ENCODE measurements around the gene CDH4. TPM values are rescaled to one million over a fixed set of nuclear protein-coding genes. Genes with fewer than 3 reads are reported as not detected.

The CDH4 gene
- total RNA-seq, 4 donors from 2014 or later, result 0.71 to 4.2 (median 2.9) TPM

DNA sequence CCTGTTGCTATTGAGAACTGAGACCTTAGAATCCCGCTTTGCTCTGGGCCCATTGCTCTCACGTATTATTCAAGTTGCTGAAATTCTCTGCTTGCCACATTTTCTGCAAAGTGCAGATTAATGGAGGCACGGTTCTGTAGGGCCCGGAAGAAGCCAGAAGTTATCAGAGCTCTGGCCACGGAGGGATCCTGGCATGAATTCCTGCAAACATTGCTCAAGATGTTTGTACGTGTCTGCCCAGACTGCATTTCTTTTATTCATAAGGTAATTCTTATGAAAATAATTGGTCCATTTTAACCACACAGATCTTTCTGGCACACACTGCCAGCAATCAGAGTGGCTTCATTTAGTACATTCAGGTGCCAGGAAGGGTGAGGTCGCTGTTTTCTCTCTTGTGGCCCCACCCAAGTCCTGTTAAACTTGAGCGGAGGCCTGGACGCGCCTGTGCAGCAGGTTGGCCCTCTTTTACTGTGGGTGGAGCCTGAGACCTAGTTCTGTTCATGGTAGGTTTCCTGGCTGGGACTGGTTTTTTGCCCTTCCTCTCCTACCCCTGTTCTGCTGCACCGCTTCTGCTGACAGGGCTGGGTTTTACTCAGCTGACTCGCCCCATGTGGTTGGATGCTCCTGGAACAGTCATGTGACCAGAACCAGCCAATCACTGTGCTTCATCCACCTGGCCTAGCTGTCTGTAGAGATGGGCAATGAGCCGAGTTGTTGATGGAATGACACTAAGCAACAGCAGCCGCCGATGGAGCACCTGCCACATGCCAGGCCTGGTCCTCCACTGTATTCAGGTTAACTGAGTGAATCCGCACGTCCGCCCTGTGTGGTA lies 230.2 kb downstream of the CDH4 start:
- peak in 1 of 2 donors; percentile 80 for DNase-seq (ENCODE audit: low spot score in 2 of 2)
- intact Hi-C loops (cut with DNase I; ENCODE audit: low total_unique reads), result no loop called here
- TF ChIP-seq POLR2A (IDR thresholded peaks at IDR 0.05), result no peak
- TF ChIP-seq, protein P1, sequence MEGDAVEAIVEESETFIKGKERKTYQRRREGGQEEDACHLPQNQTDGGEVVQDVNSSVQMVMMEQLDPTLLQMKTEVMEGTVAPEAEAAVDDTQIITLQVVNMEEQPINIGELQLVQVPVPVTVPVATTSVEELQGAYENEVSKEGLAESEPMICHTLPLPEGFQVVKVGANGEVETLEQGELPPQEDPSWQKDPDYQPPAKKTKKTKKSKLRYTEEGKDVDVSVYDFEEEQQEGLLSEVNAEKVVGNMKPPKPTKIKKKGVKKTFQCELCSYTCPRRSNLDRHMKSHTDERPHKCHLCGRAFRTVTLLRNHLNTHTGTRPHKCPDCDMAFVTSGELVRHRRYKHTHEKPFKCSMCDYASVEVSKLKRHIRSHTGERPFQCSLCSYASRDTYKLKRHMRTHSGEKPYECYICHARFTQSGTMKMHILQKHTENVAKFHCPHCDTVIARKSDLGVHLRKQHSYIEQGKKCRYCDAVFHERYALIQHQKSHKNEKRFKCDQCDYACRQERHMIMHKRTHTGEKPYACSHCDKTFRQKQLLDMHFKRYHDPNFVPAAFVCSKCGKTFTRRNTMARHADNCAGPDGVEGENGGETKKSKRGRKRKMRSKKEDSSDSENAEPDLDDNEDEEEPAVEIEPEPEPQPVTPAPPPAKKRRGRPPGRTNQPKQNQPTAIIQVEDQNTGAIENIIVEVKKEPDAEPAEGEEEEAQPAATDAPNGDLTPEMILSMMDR (IDR thresholded peaks at IDR 0.05), result no peak
- H3K4me3 ChIP-seq (ENCODE audit: low read depth, poor library complexity, severe bottlenecking), result no peak overlapping the region
- WGBS, 2 donors, result 56 to 62% methylated on average over 16 to 18 of the region's 18 CpGs

DNA sequence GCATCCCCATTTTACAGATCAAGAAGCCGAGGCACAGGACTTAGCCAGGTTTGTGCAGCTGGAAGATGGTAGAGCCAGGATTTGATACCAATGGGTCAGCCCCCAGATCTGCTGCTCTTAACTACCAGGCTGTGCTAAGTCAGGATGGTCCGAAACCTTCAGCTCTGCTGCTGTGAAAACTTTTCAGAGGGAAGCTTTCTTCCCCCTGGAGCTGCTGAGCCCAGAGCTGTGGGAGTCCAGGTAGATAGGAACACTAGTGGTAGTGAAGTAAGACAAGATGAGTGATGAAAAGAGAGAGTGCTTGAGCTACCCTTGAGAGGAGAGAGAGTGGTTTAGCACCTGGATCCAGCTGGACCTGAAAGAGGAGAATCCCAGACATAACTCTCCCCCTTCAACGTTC lies 230.8 kb downstream of the CDH4 start:
- intact Hi-C loops (cut with DNase I; ENCODE audit: low total_unique reads), result no loop called here
- no peak overlapping the region for H3K4me3 ChIP-seq (ENCODE audit: low read depth, poor library complexity, severe bottlenecking)
- TF ChIP-seq, protein P1 (IDR thresholded peaks at IDR 0.05), result no peak
- TF ChIP-seq POLR2A (IDR thresholded peaks at IDR 0.05), result no peak
- DNase-seq (ENCODE audit: low spot score in 2 of 2), result no peak
- 68 to 73% methylated on average over 3 of the region's 3 CpGs for WGBS, 2 donors

DNA sequence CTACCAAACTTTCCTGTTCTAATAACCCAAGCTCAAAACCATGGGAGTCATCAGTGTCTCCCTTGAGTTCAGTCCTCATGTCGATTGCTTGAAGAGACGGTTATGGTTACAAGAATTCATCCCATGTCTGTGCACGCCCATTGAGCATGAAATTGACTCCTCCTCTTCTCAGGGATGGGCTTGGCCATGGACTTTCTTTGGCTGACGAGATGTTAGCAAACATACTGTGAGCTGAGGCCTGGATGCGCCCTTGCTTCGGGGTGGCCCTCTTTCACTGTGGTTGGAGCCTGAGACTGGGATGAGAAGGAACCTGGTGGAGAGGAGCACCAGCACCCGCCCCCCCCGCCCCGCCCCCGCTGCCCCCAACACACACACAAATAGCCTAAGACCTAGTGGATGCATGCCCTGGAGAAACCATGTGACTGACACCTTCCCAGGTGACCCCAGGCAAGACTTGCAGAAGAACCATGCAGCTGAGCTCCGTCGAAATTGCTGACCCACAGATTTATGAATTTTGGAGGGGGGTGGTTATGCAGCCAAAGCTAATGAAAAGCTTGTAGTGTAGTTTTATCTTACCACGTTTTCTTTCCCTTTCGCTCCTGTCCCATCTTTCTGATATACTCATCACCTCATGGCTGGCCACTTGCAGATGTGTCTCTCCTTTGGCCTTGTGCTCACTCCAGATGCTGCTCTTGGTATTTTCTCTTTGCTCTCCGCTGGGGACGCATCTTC lies 231.4 kb downstream of the CDH4 start:
- H3K4me3 ChIP-seq (ENCODE audit: low read depth, poor library complexity, severe bottlenecking), result no peak overlapping the region
- 66 to 84% methylated on average over 16 of the region's 16 CpGs for WGBS, 2 donors
- TF ChIP-seq, protein P1 (IDR thresholded peaks at IDR 0.05), result no peak
- no peak for TF ChIP-seq POLR2A (IDR thresholded peaks at IDR 0.05)
- peak in 1 of 2 donors; percentile 56 for DNase-seq (ENCODE audit: low spot score in 2 of 2)
- intact Hi-C loops (cut with DNase I; ENCODE audit: low total_unique reads), result no loop called here

DNA sequence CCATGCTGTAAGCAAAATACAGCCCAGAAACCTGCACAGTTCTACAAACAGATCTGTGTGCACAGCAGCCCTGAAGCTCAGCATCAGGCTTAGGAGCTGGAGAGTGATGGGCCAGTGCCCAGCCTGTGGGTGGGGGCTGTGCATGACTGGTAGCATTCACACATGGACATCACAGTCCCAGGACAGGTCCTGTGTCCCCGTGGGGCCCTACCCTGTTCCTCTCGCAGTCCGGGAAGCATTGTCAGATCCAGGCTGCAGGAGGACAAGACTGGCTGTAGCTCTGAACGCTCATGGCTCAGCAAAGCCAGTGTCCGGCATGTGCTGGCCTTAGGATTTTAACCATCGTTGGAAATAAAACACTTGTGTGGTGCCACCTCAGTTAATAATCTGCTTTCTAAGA lies 234.1 kb downstream of the CDH4 start:
- peak in 1 of 2 donors; percentile 75 for DNase-seq (ENCODE audit: low spot score in 2 of 2)
- intact Hi-C loops (cut with DNase I; ENCODE audit: low total_unique reads), result no loop called here
- H3K4me3 ChIP-seq (ENCODE audit: low read depth, poor library complexity, severe bottlenecking), result no peak overlapping the region
- TF ChIP-seq, protein P1 (IDR thresholded peaks at IDR 0.05), result no peak
- TF ChIP-seq POLR2A (IDR thresholded peaks at IDR 0.05), result no peak
- WGBS, 2 donors, result 87 to 90% methylated on average over 6 of the region's 6 CpGs

DNA sequence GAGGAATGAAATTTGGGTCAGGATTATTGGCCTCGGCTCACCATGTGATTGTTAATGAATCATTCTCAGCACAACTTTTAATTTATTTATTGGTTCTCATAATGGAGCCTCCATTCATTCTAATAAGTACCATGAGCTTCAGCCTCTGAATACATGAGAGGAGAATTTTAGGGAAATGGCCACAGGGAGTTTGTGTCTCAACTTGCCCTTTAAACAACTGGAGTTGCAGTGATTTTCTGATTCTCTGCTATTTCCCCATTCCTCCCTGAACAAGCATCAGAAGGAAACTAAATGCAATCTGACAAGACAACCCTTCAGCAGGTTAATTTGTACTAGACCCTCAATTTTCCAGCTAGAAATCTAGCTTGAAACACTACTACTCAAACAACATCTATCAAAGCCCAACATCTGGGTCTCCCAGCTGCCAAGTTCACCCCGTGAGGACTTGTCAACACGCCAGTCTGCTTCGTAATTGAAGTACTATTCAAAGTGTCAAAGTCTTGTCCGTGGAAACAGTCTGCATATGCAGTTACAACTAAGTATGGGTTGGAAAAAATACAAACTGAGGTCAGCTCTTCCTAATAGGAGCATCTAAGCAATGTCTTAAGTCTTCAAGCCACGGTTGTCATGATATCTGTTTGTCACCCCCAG lies 235.4 kb downstream of the CDH4 start:
- 27 to 31% methylated on average over 6 of the region's 6 CpGs for WGBS, 2 donors
- H3K4me3 ChIP-seq (ENCODE audit: low read depth, poor library complexity, severe bottlenecking), result no peak overlapping the region
- TF ChIP-seq, protein P1 (IDR thresholded peaks at IDR 0.05), result no peak
- no peak for TF ChIP-seq POLR2A (IDR thresholded peaks at IDR 0.05)
- peak in 1 of 2 donors; percentile 61 for DNase-seq (ENCODE audit: low spot score in 2 of 2)
- intact Hi-C loops (cut with DNase I; ENCODE audit: low total_unique reads), result no loop called here
